H1 (cell line): ENCODE results near the gene RPS15. TPM values are rescaled to one million over a fixed set of nuclear protein-coding genes. Genes with fewer than 3 reads are reported as not detected.

Experiments used
- CTCF ChIA-PET: fragments of 300-600 bp; sonication (Branson Sonifier 250); formaldehyde crosslinking; loops from one replicate; lab custom pipeline; 2021; ENCODE audit not compliant: partially characterized antibody; lab: Charles Lee
- POLR2A ChIA-PET: fragments of 300-600 bp; sonication (Branson Sonifier 250); formaldehyde crosslinking; loops from one replicate; lab custom pipeline; 2021; ENCODE audit warnings: inconsistent platforms; ENCODE audit not compliant: partially characterized antibody; lab: Charles Lee
- DNase-seq, 2 experiments: peaks; one replicate each; pipeline versions ENCODE4 v3.0.0 to v3.0.0-alpha.2; 2010 to 2022; ENCODE audit warnings: low spot score in 2 of 2, low read depth in 1 of 2, mixed read lengths in 1 of 2
- FAIRE-seq: peaks from 2 replicates; lab custom pipeline; 2011; peaks lifted over from hg19 to GRCh38; lab: Jason Lieb, UNC
- H2AFZ ChIP-seq: 2 replicates; pipeline ENCODE4 v1.8.1; 2012; ENCODE audit warnings: low read length, inconsistent platforms
- H2AK5ac ChIP-seq: 2 replicates; pipeline ENCODE4 v1.6.1; 2013; ENCODE audit warnings: low read depth, low read length
- H2BK120ac ChIP-seq: replicated peaks from 2 replicates; pipeline ENCODE3; 2013; ENCODE audit warnings: low read depth, low read length, inconsistent platforms
- H2BK12ac ChIP-seq: 2 replicates; pipeline ENCODE4 v1.6.1; 2013; ENCODE audit warnings: low read depth, low read length
- H2BK15ac ChIP-seq: 2 replicates; pipeline ENCODE4 v1.6.1; 2013; ENCODE audit warnings: low read length
- H2BK20ac ChIP-seq: 2 replicates; pipeline ENCODE4 v1.6.1; 2013; ENCODE audit warnings: low read length
- H2BK5ac ChIP-seq: 2 replicates; pipeline ENCODE4 v1.6.1; 2013; ENCODE audit warnings: low read depth, low read length
- H3K14ac ChIP-seq: 2 replicates; pipeline ENCODE4 v1.6.1; 2013; ENCODE audit warnings: inconsistent platforms; ENCODE audit not compliant: insufficient read length
- H3K18ac ChIP-seq: 2 replicates; pipeline ENCODE4 v1.6.1; 2013; ENCODE audit warnings: low read length; ENCODE audit errors: extremely low read depth
- H3K23ac ChIP-seq: 2 replicates; pipeline ENCODE4 v1.6.1; 2013; ENCODE audit warnings: inconsistent platforms; ENCODE audit not compliant: insufficient read length
- H3K23me2 ChIP-seq: 2 replicates; pipeline ENCODE4 v1.6.1; 2013; ENCODE audit warnings: low read depth, low read length
- H3K27ac ChIP-seq: 2 replicates; pipeline ENCODE4 v1.6.1; 2011; ENCODE audit warnings: low read depth, low read length, inconsistent platforms
- H3K27me3 ChIP-seq, 4 experiments: replicated peaks in 1 of 4; 1 replicate in 1 of 4; 2 replicates in 3 of 4; pipeline versions ENCODE4 v1.6.1 to v1.8.1; 2011 to 2013; ENCODE audit warnings: low read length in 3 of 4, mild to moderate bottlenecking in 3 of 4, inconsistent platforms in 2 of 4, mixed read lengths in 2 of 4, moderate library complexity in 1 of 4; ENCODE audit not compliant: control insufficient read depth in 3 of 4, insufficient read depth in 3 of 4; ENCODE audit errors: extremely low read depth in 1 of 4
- H3K36me3 ChIP-seq, 4 experiments: 2 replicates each; pipeline versions ENCODE4 v1.6.1 to v1.8.1; 2011 to 2013; ENCODE audit warnings: mild to moderate bottlenecking in 4 of 4, low read length in 3 of 4, moderate library complexity in 2 of 4, control low read depth in 1 of 4, inconsistent platforms in 1 of 4; ENCODE audit not compliant: insufficient read depth in 4 of 4, control insufficient read depth in 2 of 4
- H3K4ac ChIP-seq: replicated peaks from 2 replicates; pipeline ENCODE3; 2013; ENCODE audit warnings: low read length, low read depth, mixed read lengths, inconsistent platforms; ENCODE audit not compliant: insufficient read length
- H3K4me1 ChIP-seq, 4 experiments: replicated peaks in 1 of 4; 1 replicate in 1 of 4; 2 replicates in 3 of 4; pipeline versions ENCODE4 v1.6.1 to v1.8.1; 2011 to 2013; ENCODE audit warnings: low read length in 3 of 4, inconsistent platforms in 2 of 4, mixed read lengths in 1 of 4; ENCODE audit not compliant: insufficient read depth in 4 of 4, control insufficient read depth in 3 of 4
- H3K4me2 ChIP-seq, 2 experiments: 2 replicates each; pipeline versions ENCODE4 v1.6.1 to v1.8.1; 2011 to 2013; ENCODE audit warnings: low read depth in 2 of 2, low read length in 2 of 2, control low read depth in 1 of 2, inconsistent platforms in 1 of 2, mild to moderate bottlenecking in 1 of 2; ENCODE audit not compliant: insufficient read depth in 1 of 2
- H3K4me3 ChIP-seq, 4 experiments: fragments of 200-600, 300-600 bp in 1 of 4; sonication (generic), shearing (Covaris generic), sonication (Bioruptor Twin) in 1 of 4; 2 replicates each; pipeline versions ENCODE4 v1.5.1 to v1.8.1; 2011 to 2016; ENCODE audit warnings: low read length in 4 of 4, low read depth in 3 of 4, control low read depth in 2 of 4, inconsistent platforms in 2 of 4, mild to moderate bottlenecking in 2 of 4, mixed read lengths in 1 of 4, moderate library complexity in 1 of 4; ENCODE audit not compliant: insufficient read depth in 2 of 4; ENCODE audit errors: extremely low read depth in 1 of 4
- H3K56ac ChIP-seq: replicated peaks from 2 replicates; pipeline ENCODE3; 2013; ENCODE audit warnings: low read depth, mild to moderate bottlenecking, mixed read lengths, low read length, inconsistent platforms; ENCODE audit not compliant: insufficient read length
- H3K79me1 ChIP-seq: 2 replicates; pipeline ENCODE4 v1.6.1; 2013; ENCODE audit warnings: low read depth, low read length, control low read depth
- H3K79me2 ChIP-seq, 2 experiments: 2 replicates each; pipeline versions ENCODE4 v1.6.1 to v1.8.1; 2012 to 2013; ENCODE audit warnings: low read length in 2 of 2, mild to moderate bottlenecking in 2 of 2, inconsistent platforms in 1 of 2; ENCODE audit not compliant: insufficient read depth in 2 of 2, control insufficient read depth in 1 of 2
- H3K9ac ChIP-seq, 4 experiments: replicated peaks in 1 of 4; 1 replicate in 1 of 4; 2 replicates in 3 of 4; pipeline versions ENCODE4 v1.6.1 to v1.8.1; 2011 to 2013; ENCODE audit warnings: low read depth in 3 of 4, low read length in 3 of 4, control low read depth in 2 of 4, mild to moderate bottlenecking in 2 of 4, moderate library complexity in 2 of 4, inconsistent platforms in 1 of 4; ENCODE audit errors: extremely low read depth in 1 of 4
- H3K9me3 ChIP-seq, 2 experiments: 2 replicates each; pipeline versions ENCODE4 v1.6.1 to v1.8.1; 2012 to 2013; ENCODE audit warnings: mild to moderate bottlenecking in 2 of 2, moderate library complexity in 2 of 2, control low read depth in 1 of 2, inconsistent platforms in 1 of 2, low read depth in 1 of 2, low read length in 1 of 2, mixed read lengths in 1 of 2; ENCODE audit not compliant: insufficient read depth in 2 of 2
- H4K20me1 ChIP-seq, 2 experiments: replicated peaks in 1 of 2; 2 replicates each; pipeline versions ENCODE3 to v1.8.1; 2011 to 2013; ENCODE audit warnings: inconsistent platforms in 2 of 2, low read length in 2 of 2, mild to moderate bottlenecking in 1 of 2; ENCODE audit not compliant: insufficient read depth in 2 of 2, control insufficient read depth in 1 of 2
- H4K5ac ChIP-seq: 2 replicates; pipeline ENCODE4 v1.6.1; 2013; ENCODE audit warnings: low read length, low read depth, mixed read lengths, inconsistent platforms; ENCODE audit not compliant: insufficient read length
- H4K8ac ChIP-seq: 2 replicates; pipeline ENCODE4 v1.8.0; 2013; ENCODE audit warnings: mild to moderate bottlenecking, moderate library complexity, low read length, inconsistent platforms; ENCODE audit not compliant: insufficient read depth; ENCODE audit errors: extremely low read depth
- H4K91ac ChIP-seq: replicated peaks from 2 replicates; pipeline ENCODE3; 2013; ENCODE audit warnings: low read length, mixed read lengths, inconsistent platforms; ENCODE audit not compliant: insufficient read length
- WGBS, 2 experiments: shearing (Covaris generic) in 1 of 2; methylation state at CpG; one replicate each; pipeline versions ENCODE4 v1.1.6 to v1.1.7; 2013 to 2015; ENCODE audit warnings: low lambda C conversion rate in 2 of 2, mixed read lengths in 2 of 2, inconsistent platforms in 1 of 2, low coverage in 1 of 2, missing lambda C conversion rate in 1 of 2; ENCODE audit not compliant: insufficient replicate concordance in 2 of 2, insufficient coverage in 1 of 2, insufficient read length in 1 of 2; ENCODE audit errors: extremely low coverage in 1 of 2, missing lambda C conversion rate in 1 of 2; 5-methylcytosine and 5-hydroxymethylcytosine counted together
- polyA plus RNA-seq, 7 experiments: library from polyadenylated mRNA; depleted of rRNA in 3 of 7; stranded (reverse) in 5 of 7; unstranded in 2 of 7; fragments of >200 nt in 5 of 7; fragments of 200-250 nt in 2 of 7; gene quantifications; 1 replicate in 5 of 7; 2 replicates in 1 of 7; 4 replicates in 1 of 7; pipeline versions ENCODE4 v1.2.1 to v1.2.3, GENCODE V29; 2011 to 2013; ENCODE audit warnings: missing spikeins in 2 of 7, mixed read lengths in 2 of 7
- total RNA-seq: library from RNA; stranded (reverse); fragmentation: NEBNext Ultra II Directional; extraction: Animal tissue kit (Norgen Biotek cat#: 25700); gene quantifications from 2 replicates; pipeline ENCODE4 v1.2.1, GENCODE V29; 2021

Gene RPS15
- total and polyA plus RNA-seq, 2 of the 8 experiments (the other 6 are each of a cell fraction or from before 2014, with no cell fraction given): 1,562 to 3,890 TPM

GRCh38 chr19:1468821-1469254, 30.6 kb downstream of the RPS15 start:
- no peak overlapping the region for H2BK120ac ChIP-seq
- peak overlapping the region; percentile 64 to 86 for H3K4me2 ChIP-seq
- no peak overlapping the region for H3K14ac ChIP-seq
- H4K20me1 ChIP-seq: peaks cover 20 to 54% of the 10 kb centered on the region in 2 experiments
- no peak overlapping the region for H2BK20ac ChIP-seq
- no peak overlapping the region for H4K8ac ChIP-seq
- FAIRE-seq: no peak
- H3K4me3 ChIP-seq: peak overlapping the region in 1 of 4 experiments; percentile 51; a peak in 3 of 8 replicates
- no peak overlapping the region for H4K5ac ChIP-seq
- no peak overlapping the region for H3K18ac ChIP-seq
- no peak overlapping the region for H2AK5ac ChIP-seq
- no peak overlapping the region for H3K4ac ChIP-seq
- H3K56ac ChIP-seq: no peak overlapping the region
- H2BK12ac ChIP-seq: no peak overlapping the region
- peak in 1 of 2 experiments; percentile 84 for DNase-seq
- no peak overlapping the region for H2BK5ac ChIP-seq
- no peak overlapping the region for H3K9ac ChIP-seq
- CTCF ChIA-PET: interaction anchor here (0.9 to 5.5 kb wide), 4 partner anchors 9 to 40 kb away, joined by 3 to 53 read pairs (median 20); no protein-coding TSS in a partner anchor
- H3K23ac ChIP-seq: no peak overlapping the region
- no peak overlapping the region for H3K27ac ChIP-seq
- no peak overlapping the region for H2AFZ ChIP-seq
- POLR2A ChIA-PET: interaction anchor here (0.6 to 5.5 kb wide), 7 partner anchors 9 to 200 kb away, joined by 3 to 72 read pairs (median 4); partner anchors contain the start of gene CIRBP
- H3K4me1 ChIP-seq: peaks cover 0 to 51% (median 28%) of the 10 kb centered on the region in 4 experiments; a peak in 5 of 7 replicates
- no peak overlapping the region for H4K91ac ChIP-seq
- H3K23me2 ChIP-seq: peaks cover 13% of the 10 kb centered on the region; the same call in 1 of the 2 replicates
- no peaks in the 10 kb centered on the region for H3K79me2 ChIP-seq
- H3K79me1 ChIP-seq: no peaks in the 10 kb centered on the region
- peaks cover 0 to 7% of the 10 kb centered on the region in 2 experiments; a peak in 1 of 4 replicates for H3K9me3 ChIP-seq
- peaks cover 0 to 41% (median 0%) of the 10 kb centered on the region in 4 experiments; a peak in 2 of 8 replicates for H3K36me3 ChIP-seq
- 9% methylated on average over 20 of the region's 47 CpGs; no CpG with 5 or more reads in 1 of the 2 experiments for WGBS, 2 experiments
- H3K27me3 ChIP-seq: peaks cover 66 to 94% (median 90%) of the 10 kb centered on the region in 4 experiments
- H2BK15ac ChIP-seq: no peak overlapping the region
